Lung (tissue), 12 donors: ENCODE data around the gene MPIG6B. TPM values are rescaled to one million over a fixed set of nuclear protein-coding genes. Genes with fewer than 3 reads are reported as not detected.

Experiments used
- ATAC-seq: fragments of 200-7000 bp; cut with Tn5 transposase; one replicate; pipeline ENCODE4 v1.9.1; 2020; ENCODE audit warnings: moderate number of reproducible peaks; ENCODE audit not compliant: insufficient read depth, low FRiP score
- DNase-seq, 3 donors: peaks; one replicate each; pipeline ENCODE4 v3.0.0-alpha.2; 2013 to 2017
- H3K27ac ChIP-seq, 2 donors: one replicate each; pipeline ENCODE4 v1.5.1; 2013; ENCODE audit warnings: mild to moderate bottlenecking in 2 of 2, moderate library complexity in 2 of 2, control low read depth in 1 of 2, inconsistent platforms in 1 of 2, low read depth in 1 of 2, low read length in 1 of 2
- H3K27me3 ChIP-seq, 3 donors: one replicate each; pipeline ENCODE4 v1.5.1; 2013; ENCODE audit warnings: low read length in 2 of 3; ENCODE audit not compliant: control insufficient read depth in 3 of 3, insufficient read depth in 3 of 3
- H3K36me3 ChIP-seq, 4 donors: one replicate each; pipeline ENCODE4 v1.5.1; 2013; ENCODE audit warnings: low read length in 4 of 4, mild to moderate bottlenecking in 1 of 4, moderate library complexity in 1 of 4; ENCODE audit not compliant: control insufficient read depth in 4 of 4, insufficient read depth in 4 of 4
- H3K4me1 ChIP-seq, 5 donors: one replicate each; pipeline ENCODE4 v1.5.1; 2013; ENCODE audit warnings: low read length in 5 of 5, mild to moderate bottlenecking in 2 of 5, moderate library complexity in 1 of 5; ENCODE audit not compliant: control insufficient read depth in 5 of 5, insufficient read depth in 5 of 5
- H3K4me3 ChIP-seq: one replicate; pipeline ENCODE4 v1.5.1; 2013; ENCODE audit warnings: mild to moderate bottlenecking, control low read depth, moderate library complexity
- H3K9ac ChIP-seq, 2 donors: one replicate each; pipeline ENCODE4 v1.5.1; 2013; ENCODE audit warnings: low read length in 2 of 2, control low read depth in 1 of 2; ENCODE audit not compliant: insufficient read depth in 1 of 2
- H3K9me3 ChIP-seq, 4 donors: one replicate each; pipeline ENCODE4 v1.5.1; 2013; ENCODE audit warnings: low read length in 3 of 4, mild to moderate bottlenecking in 1 of 4, moderate library complexity in 1 of 4; ENCODE audit not compliant: control insufficient read depth in 4 of 4, insufficient read depth in 3 of 4
- WGBS, 2 donors: extraction: QIAGEN DNeasy Blood & Tissue Kit; methylation state at CpG; one replicate each; pipeline ENCODE4 v1.1.7; 2013; 5-methylcytosine and 5-hydroxymethylcytosine counted together
- polyA plus RNA-seq, 2 donors: library from polyadenylated mRNA; stranded (reverse); fragments of 200-250 nt; gene quantifications; one replicate each; pipeline ENCODE4 v1.2.1, GENCODE V29; 2013
- total RNA-seq, 2 donors: library from RNA; depleted of rRNA in 1 of 2; stranded (reverse); fragments of >200 nt in 1 of 2; gene quantifications; one replicate each; pipeline ENCODE4 v1.2.1, GENCODE V29; 2014 to 2021
- TF ChIP-seq, protein P1 (sequence below): IDR thresholded peaks from 2 replicates; pipeline ENCODE4 v1.5.1; 2012; ENCODE audit warnings: mild to moderate bottlenecking; ENCODE audit errors: control extremely low read depth, extremely low read depth
- donor health status: control.
- donor health status: control.
- donor health status: Bipolar disorder and iron deficiency.
- donor health status: healthy.
- donor health status: DM: yes; HTN: yes; CAD: no.

Gene MPIG6B
- total and polyA plus RNA-seq, 4 donors = 0.45 to 2.3 (median 0.86) TPM

GRCh38 chr6:31687860-31688693, 35.1 kb upstream of the MPIG6B start:
- Histone ChIP-seq H3K27me3 (no peaks in the 10 kb centered on the region), H3K4me3 (no peak overlapping the region), H3K4me1 (peaks cover 0 to 8% (median 0%) of the 10 kb centered on the region in 5 donors), H3K36me3 (peaks cover 17 to 53% (median 26%) of the 10 kb centered on the region in 4 donors), H3K27ac (no peak overlapping the region), H3K9me3 (no peaks in the 10 kb centered on the region), H3K9ac (no peak overlapping the region)
- no peak for ATAC-seq
- DNase-seq = no peak
- WGBS, 2 donors = 87 to 89% methylated on average over 14 of the region's 14 CpGs
- TF ChIP-seq, protein P1, sequence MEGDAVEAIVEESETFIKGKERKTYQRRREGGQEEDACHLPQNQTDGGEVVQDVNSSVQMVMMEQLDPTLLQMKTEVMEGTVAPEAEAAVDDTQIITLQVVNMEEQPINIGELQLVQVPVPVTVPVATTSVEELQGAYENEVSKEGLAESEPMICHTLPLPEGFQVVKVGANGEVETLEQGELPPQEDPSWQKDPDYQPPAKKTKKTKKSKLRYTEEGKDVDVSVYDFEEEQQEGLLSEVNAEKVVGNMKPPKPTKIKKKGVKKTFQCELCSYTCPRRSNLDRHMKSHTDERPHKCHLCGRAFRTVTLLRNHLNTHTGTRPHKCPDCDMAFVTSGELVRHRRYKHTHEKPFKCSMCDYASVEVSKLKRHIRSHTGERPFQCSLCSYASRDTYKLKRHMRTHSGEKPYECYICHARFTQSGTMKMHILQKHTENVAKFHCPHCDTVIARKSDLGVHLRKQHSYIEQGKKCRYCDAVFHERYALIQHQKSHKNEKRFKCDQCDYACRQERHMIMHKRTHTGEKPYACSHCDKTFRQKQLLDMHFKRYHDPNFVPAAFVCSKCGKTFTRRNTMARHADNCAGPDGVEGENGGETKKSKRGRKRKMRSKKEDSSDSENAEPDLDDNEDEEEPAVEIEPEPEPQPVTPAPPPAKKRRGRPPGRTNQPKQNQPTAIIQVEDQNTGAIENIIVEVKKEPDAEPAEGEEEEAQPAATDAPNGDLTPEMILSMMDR = no peak

DNA sequence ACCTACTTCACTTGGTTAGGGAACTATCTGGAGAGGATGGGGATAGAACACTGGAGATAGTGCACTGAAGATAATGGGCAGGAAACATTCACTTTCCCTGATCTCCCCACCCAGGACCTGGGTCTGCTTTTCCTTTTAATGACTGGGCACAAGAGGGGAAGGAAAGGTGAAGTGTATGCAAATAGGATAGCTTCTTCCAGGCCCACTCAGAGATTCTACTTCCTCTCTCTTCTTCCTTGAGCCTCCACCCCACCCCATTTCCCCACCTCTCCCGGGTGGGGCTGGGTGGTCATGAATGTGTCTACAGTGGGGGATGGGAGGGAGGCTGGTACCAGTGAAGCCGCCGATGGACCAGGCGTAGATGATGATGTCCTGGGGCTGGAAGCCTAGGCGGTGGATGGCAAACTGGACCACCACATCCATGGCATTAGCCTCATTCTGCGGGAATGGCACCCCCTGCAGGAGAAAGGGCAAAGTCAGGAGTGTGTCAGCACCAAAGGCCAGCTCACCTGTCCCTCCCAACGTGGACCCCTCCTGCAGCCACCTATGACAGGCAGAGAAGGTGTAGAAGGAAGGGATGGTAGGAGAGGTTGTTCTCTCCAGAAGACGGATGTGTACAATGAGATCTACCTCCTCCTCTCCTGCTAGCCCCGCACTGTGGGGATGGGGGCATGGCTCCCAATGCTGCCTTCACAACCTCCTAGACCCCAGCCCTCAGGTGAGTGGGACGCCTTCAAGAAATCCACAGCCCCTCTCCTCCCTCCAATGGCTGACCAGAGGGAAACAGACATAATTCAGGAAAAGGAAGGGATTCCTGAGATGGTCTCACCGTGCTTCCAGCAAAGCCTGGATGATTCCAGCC, 33.7 kb upstream of the MPIG6B start:
- peaks cover 22 to 63% (median 30%) of the 10 kb centered on the region in 4 donors for H3K36me3 ChIP-seq
- no peaks in the 10 kb centered on the region for H3K27me3 ChIP-seq
- no peak for ATAC-seq
- H3K4me3 ChIP-seq = no peak overlapping the region
- no peak overlapping the region for H3K9ac ChIP-seq
- no peak overlapping the region for H3K27ac ChIP-seq
- no peaks in the 10 kb centered on the region for H3K4me1 ChIP-seq
- no peak for DNase-seq
- TF ChIP-seq, protein P1 = no peak
- no peaks in the 10 kb centered on the region for H3K9me3 ChIP-seq
- 80 to 81% methylated on average over 11 of the region's 11 CpGs for WGBS, 2 donors

DNA sequence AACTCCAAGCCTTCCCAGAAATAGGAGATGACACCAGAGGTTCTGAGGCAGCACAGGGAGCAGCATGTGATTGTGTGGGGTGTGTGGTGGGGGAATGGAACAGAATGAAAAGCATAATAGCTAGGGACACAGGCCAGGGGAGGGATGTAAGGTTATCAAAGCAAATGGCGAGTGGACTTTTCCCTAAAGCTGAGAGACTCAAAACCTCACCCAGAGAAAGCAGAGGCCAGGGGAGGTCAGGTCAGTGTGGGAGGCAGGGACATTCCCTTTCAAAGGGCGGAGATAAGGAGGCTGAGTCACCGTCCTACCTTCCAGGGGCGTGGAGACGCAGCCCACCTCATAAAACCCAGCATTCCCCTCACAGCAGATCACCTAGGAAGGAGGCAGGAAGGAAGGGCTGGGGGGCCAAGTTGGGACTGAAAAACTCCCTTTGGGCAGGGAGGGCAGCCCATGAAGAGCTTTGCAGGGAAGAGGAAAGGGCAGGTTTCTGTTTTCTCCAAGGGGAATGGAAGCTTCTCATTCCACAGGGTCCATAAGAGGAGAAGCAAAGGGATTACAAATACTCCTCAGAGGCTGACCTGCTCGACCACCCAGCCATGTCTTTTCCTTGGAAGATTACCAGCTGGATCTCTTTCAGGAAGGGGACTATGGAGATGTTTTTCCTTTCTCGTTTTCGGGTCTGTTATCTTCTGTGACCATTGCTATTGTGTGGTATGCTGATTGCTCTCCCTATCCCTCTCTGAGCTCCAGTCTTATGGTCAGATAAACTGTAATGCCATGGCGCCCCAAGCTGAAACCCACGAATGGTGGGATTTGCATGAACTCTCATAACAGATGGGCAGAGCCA, 32.7 kb upstream of the MPIG6B start:
- ATAC-seq = no peak
- TF ChIP-seq, protein P1 = no peak

More for the DNA sequence above, 32.7 kb upstream of the MPIG6B start:
- no peaks in the 10 kb centered on the region for H3K9me3 ChIP-seq
- H3K27ac ChIP-seq = no peak overlapping the region
- no peak for DNase-seq
- no peaks in the 10 kb centered on the region for H3K27me3 ChIP-seq
- no peak overlapping the region for H3K9ac ChIP-seq
- H3K36me3 ChIP-seq = peaks cover 23 to 69% (median 33%) of the 10 kb centered on the region in 4 donors
- no peak overlapping the region for H3K4me3 ChIP-seq
- no peaks in the 10 kb centered on the region for H3K4me1 ChIP-seq
- 78 to 87% methylated on average over 10 of the region's 10 CpGs for WGBS, 2 donors
